NCI-H2171 (cell line): ENCODE data around the gene NPIPB12.
"Not testable (repeated sequence)": the region's sequence is repeated elsewhere in the genome, so short reads cannot be mapped to it uniquely, and the experiment has no call there.

Experiments used
- DNase-seq: peaks from one replicate; lab custom pipeline; 2025; lab: John Stamatoyannopoulos, UW

Gene NPIPB12

DNA sequence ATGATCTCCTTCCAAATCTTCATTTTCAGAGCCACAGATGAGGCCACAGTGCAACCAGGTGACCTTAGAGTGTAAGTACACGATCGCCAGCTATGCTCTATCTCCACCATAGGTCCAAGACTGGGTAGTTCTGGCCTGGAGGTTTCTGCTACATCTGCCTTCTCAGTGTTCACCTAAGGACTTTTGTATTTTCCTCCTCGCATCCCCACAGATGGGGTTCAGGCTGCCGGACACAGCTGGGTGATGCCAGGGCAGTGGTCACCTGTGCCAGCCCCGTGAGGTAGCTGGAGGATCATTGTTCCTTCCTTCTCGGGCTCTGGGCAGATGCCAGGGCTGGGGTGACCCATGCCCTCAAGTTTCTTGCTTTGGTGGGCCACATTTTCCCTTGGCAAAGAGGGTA lies at the start of gene NPIPB12:
TSS of gene NPIPB12 (minus strand) at position 101 of the 400 bp plus-strand sequence.
- DNase-seq = not testable (repeated sequence)

- DNase-seq = not testable (repeated sequence)
Measured at GRCh38 chr16:29521520-29521919, 15.3 kb upstream of the NPIPB12 start.

- DNase-seq = not testable (repeated sequence)
Measured at GRCh38 chr16:29482276-29482675, 23.9 kb downstream of the NPIPB12 start.

- DNase-seq = not testable (repeated sequence)
Measured at GRCh38 chr16:29472065-29472464, 34.1 kb downstream of the NPIPB12 start.

DNA sequence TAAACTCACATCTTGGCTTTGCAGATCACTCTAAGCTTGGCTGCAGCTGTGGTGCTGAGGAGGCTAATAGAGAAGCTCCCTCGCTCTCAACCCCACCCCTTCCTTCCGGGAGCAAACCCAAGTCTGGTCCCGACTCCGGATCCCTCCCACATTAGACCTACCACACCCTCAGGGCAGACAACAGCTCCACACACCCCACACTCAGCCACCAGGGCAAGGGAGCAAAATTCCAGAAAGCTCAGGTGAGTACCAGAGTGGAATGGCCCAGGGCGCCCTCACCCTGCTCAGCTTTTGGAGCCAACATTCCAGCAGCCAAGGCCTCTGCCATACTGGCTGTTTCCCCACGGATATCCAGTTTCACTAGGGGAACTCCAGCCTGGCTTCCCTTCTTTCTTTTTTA lies 36.5 kb downstream of the NPIPB12 start:
- DNase-seq = not testable (repeated sequence)

DNA sequence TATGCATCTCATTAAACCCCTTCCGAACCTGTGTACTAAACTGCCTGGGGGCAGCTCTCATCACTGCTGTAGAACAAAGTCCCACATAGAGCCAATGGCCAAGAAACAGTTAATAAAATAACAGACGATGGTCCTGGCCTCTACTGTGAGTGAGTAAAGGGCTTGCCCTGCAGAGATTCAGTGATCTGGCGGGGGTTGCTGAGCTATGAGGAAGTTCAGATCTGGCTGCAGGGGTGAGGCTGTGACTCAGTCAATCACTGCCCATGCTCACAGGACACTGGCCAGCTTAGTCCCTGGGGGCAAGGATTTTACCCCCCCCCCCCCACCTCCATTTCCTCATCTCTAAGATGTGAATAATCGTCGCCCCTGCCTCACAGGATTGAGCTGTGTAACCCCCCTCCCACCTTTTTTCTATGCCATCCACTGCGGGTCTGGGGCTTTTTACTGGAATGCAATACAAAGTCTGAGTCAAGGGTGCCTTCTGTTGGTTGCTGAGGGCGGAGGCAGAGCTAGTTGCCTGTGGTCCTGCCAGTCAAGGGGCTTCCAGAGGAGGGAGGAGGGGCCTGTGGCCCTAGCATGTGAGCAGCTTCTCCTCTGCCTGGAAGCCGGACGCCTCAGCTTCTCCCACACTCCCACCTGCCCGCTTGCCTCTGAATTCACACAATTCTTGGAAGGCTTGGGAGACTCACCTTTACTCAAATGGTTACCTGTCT lies 38.4 kb downstream of the NPIPB12 start:
- not testable (repeated sequence) for DNase-seq

- not testable (repeated sequence) for DNase-seq
Measured at GRCh38 chr16:29466904-29467303, 39.3 kb downstream of the NPIPB12 start.

DNA sequence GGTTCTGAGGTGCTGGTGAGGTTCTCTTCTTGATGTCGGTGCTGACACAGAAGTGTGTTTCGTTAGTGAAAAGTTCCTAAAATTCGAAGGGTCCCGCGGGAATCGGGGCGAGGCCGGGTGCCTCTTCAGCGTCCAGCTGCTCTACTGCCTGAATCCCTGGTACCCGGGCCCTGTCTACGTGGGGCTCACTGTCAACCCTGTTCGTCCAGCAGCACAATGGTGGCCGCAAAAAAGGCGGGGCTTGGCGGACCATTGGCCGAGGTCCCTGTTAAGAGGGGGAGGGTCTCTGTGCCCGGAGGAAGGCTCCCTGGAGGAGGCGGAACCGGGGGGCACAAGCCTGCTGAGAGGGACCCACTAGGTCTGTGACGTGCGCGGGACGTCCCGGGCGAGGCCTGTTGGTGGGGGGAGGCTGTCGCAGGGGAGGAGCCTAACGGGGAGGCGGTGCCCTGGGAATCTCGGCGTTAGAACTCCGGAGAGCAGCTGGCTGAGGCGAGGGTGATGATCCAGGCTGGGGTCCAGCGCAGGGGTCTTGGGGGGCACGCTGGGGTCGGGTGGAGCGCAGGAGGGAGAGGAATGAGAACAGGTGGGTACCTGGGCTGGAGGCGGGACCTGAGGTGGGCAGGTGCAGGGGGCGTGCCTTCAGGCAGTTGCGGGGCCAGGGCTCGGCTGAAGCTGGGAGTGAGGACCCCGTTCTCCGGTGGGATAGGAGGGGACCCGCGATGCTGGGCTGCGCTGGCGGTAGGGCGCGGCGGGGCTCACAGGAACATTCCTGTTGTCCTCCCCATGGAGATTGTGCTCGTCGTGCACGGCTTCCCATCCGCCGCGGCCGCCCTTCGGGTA lies 40.0 kb downstream of the NPIPB12 start:
- not testable (repeated sequence) for DNase-seq

DNA sequence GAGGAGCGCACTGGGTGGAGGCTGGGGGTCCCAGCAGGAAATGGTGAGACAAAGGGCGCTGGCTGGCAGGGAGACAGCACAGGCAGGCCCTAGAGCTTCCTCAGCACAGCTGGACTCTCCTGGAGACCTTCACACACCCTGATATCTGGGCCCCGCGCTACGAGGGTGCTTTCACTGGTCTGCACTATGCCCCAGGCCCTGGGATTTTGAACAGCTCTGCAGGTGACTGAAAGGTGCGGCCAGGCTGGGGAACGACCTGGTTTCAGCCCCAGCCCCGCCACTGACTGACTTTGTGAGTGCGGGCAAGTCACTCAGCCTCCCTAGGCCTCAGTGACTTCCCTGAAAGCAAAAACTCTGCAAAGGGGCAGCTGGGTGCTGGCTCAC lies 45.6 kb downstream of the NPIPB12 start:
- DNase-seq = not testable (repeated sequence)

DNA sequence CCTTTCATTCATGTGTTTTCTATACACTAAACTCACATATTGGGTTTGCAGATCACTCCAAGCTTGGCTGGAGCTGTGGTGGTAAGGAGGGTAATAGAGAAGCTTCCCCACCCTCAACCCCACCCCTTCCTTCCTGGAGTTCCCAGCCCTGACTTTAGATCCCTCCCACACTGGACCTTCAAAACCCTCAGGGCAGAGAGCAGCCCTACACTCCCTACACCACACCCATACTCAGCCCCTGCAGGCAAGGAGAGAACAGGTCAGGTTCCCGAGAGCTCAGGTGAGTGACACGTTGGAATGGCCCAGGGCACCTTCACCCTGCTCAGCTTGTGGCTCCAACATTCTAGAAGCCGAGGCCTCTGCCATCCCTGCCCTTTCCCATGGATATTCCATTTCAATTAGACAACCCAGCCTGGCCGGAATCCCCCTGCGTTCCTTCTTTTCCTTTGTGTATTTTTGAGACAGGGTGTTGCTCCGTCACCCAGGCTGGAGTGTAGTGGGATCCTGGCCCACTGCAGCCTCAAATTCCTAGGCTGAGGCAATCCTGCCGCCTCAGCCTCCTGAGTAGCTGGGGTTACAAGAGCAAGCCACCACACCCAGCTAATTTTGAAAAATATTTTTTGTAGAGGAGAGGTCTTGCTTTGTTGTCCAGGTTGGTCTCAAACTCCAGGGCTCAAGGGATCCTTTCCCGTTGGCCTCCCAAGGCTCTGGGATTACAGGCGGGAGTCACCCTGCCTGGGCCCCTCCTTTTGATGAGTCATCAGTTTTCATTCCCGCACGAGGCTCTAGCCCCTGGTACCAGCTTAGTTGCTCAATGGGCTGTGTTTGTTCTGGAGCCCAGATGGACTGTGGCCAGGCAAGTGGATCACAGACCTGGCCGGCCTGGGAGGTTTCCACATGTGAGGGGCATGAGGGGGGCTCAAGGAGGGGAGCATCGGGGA lies 46.2 kb downstream of the NPIPB12 start, which contains the start of gene SULT1A4:
TSS of gene SULT1A4 (plus strand) at position 208 of the 941 bp plus-strand sequence. CDS start 1,473 bp downstream, outside the sequence.
- not testable (repeated sequence) for DNase-seq

DNA sequence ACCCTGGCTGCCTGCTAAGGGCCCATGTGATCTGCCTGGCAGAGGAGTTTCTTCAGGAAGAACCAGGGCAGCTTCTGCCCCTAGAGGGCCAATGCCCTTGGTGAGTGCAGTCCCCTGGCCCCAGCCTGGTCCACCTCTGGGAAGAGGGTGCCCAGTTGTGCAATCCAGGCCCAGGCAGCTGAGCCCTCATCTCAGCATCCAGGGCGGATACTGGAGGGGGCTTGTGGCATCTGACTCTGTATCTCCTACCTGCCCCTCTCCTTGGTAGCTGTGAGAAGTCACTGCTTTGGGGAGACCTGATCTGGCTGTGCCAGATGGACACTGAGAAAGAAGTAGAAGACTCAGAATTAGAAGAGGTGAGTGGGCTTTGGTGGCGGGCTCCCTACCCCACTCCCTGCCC lies 48.5 kb downstream of the NPIPB12 start:
- DNase-seq = not testable (repeated sequence)

GRCh38 chr16:29454828-29455227 lies 51.4 kb downstream of the NPIPB12 start:
- DNase-seq = not testable (repeated sequence)

- not testable (repeated sequence) for DNase-seq
Measured at GRCh38 chr16:29454269-29454668, 51.9 kb downstream of the NPIPB12 start, which contains the start of the genes BOLA2 and SLX1B. Gene BOLA2 (minus strand): TSS chr16:29454351. CDS start chr16:29454253, 98 bp downstream. Gene SLX1B (plus strand): TSS chr16:29454533.

DNA sequence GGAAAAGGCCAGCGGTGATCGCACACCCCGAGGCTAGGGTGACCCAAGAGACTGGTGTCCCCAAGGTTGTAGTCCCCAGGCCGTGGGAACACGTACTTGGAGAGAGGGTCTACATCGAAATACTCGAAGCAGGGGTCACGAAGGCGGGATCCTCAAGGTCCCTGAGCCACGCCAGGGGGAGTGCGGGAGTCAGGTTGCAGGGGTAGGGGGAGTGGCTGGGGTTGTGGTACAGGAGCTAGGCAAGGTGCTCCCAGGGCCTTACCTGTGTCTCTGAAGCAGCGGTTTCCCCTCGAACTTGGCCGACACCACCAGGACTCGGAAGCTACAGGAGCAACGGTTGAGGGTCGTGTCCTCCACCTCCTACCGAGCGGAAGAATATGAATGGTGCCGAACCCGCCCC lies 52.5 kb downstream of the NPIPB12 start:
- DNase-seq = not testable (repeated sequence)
